ENCODE measurements around the gene VPS25. TPM values are rescaled to one million over a fixed set of nuclear protein-coding genes. Genes with fewer than 3 reads are reported as not detected.
A peak's percentile ranks its signal among the peaks of the same experiment; 100 is the strongest.

Gene VPS25
- total RNA-seq, 1 donor from 2014 or later: 76.5 TPM

DNA sequence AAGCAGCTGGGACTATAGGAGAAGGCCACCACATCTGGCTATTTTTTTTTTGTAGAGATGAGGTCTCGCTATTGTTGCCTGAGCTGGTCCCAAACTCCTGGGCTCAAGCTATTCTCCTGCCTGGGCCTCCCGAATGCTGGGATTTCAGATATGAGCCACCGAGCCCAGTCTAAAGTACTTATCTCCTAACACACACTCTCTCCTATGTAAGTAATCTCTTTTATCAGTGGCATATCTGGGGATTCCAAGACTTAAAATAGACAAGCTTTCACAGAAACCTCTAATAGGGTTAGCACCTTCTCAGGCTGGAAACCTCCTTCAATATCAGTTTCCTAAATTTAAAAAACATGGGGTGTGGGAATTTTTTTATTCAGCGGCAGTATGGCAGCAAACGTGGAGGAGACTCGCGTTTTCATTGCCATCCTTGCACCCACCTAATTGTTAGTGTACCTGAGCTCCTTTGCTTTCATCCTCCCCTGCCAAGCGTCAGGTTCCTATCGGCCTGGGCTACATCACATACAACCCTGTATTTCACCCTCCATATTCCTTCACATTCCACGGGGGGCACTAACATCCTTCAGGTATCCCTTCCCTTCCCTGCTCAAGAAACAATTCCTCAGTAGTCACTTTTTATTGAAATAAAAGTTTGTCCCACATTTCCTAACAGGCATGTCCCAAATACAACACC is 29.5 kb upstream of the VPS25 start:
- TF ChIP-seq, protein P1, sequence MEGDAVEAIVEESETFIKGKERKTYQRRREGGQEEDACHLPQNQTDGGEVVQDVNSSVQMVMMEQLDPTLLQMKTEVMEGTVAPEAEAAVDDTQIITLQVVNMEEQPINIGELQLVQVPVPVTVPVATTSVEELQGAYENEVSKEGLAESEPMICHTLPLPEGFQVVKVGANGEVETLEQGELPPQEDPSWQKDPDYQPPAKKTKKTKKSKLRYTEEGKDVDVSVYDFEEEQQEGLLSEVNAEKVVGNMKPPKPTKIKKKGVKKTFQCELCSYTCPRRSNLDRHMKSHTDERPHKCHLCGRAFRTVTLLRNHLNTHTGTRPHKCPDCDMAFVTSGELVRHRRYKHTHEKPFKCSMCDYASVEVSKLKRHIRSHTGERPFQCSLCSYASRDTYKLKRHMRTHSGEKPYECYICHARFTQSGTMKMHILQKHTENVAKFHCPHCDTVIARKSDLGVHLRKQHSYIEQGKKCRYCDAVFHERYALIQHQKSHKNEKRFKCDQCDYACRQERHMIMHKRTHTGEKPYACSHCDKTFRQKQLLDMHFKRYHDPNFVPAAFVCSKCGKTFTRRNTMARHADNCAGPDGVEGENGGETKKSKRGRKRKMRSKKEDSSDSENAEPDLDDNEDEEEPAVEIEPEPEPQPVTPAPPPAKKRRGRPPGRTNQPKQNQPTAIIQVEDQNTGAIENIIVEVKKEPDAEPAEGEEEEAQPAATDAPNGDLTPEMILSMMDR (IDR thresholded peaks at IDR 0.05; ENCODE audit: unreplicated experiment): peak; percentile 49
- Mint-ChIP-seq H3K4me1 (ENCODE audit: low read depth) (peaks cover 16% of the 10 kb centered on the region), H3K9me3 (ENCODE audit: low read depth) (peaks cover 5% of the 10 kb centered on the region), H3K36me3 (ENCODE audit: insufficient read depth) (no peaks in the 10 kb centered on the region), H3K27ac (peak overlapping the region; percentile 99), H3K27me3 (peaks cover 3% of the 10 kb centered on the region), H3K4me3 (ENCODE audit: low read depth) (peak overlapping the region; percentile 89)
- no peak for DNase-seq (ENCODE audit: low spot score, unreplicated experiment)

DNA sequence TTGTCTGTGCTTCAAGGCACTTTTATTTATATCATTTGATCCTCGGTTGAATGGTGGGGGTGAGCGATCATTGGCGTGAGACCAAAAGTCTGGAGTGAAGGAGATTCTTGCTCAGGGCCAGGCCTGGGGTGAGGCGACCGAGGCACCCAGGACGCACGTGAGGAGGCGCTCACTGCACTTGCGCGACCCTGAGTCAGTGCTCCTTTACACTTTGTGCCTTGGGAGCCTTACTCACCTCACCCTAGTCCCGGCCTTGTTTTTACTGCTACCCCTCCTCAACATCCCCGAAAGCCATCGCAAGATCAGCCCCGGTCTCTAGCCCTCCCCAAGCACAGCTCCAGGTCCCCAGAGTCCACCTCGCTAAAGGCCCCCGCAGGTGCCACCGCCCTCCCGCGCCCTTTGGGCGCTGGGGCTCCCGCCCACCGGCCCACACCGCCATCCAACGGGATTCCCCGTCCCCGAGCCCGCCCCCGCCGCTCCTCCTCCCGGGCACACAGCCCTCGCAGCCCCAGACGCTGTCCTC is 28.9 kb upstream of the VPS25 start:
- no peak for DNase-seq (ENCODE audit: low spot score, unreplicated experiment)
- H3K4me3 Mint-ChIP-seq (ENCODE audit: low read depth): peak overlapping the region; percentile 89
- H3K4me1 Mint-ChIP-seq (ENCODE audit: low read depth): peaks cover 18% of the 10 kb centered on the region
- H3K27me3 Mint-ChIP-seq: peaks cover 3% of the 10 kb centered on the region
- peak overlapping the region; percentile 99 for H3K27ac Mint-ChIP-seq
- TF ChIP-seq, protein P1 (IDR thresholded peaks at IDR 0.05; ENCODE audit: unreplicated experiment): peak; percentile 8
- H3K9me3 Mint-ChIP-seq (ENCODE audit: low read depth): peaks cover 5% of the 10 kb centered on the region
- H3K36me3 Mint-ChIP-seq (ENCODE audit: insufficient read depth): no peaks in the 10 kb centered on the region

DNA sequence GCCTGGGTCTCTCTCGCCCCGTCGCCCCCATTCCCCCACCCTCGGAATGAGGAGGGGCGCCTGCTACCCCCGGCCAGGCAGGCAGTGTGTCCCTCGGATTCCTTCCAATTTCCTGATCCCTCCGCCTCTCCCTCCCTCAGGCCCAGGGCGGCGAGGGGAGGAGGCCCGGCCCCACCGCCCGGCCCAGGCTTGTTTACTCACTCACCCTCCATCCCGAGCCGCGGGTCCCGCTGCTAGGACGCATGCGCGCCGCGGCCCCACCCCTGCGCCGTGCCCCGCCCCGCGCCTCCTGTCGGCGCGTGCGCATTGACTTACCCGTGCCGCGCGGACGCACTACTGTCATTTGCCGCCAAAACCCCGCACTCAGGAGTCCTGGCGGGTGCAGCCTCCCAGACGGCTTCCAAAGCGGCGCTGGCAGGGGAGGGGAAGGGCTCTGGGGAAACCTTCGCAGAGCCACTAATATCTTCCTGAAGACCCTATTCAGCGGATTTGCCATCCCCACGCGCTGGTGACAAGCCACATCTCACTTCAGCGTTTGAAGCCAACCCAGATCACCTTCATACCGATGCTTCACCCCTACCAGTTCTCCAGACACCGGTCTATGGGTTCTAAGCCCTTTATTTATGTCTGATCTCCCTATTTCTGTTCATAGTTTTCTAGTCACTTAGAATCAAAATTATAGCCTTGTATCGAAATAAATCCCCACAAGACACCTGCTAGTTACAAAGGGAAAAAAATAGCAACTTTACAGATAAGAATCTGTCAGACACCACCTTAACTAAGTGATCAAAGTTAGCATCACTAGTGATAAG is 28.2 kb upstream of the VPS25 start, which contains the start of gene EZH1:
EZH1 (minus strand) TSS at position 235 of the 812 bp plus-strand sequence. CDS start 16,099 bp downstream, outside the sequence.
- Mint-ChIP-seq H3K27me3 (peaks cover 3% of the 10 kb centered on the region), H3K4me3 (ENCODE audit: low read depth) (peak within 1 kb of the TSS; percentile 89), H3K4me1 (ENCODE audit: low read depth) (peaks cover 20% of the 10 kb centered on the region), H3K9me3 (ENCODE audit: low read depth) (peaks cover 5% of the 10 kb centered on the region), H3K36me3 (ENCODE audit: insufficient read depth) (no peaks in the 10 kb centered on the region), H3K27ac (peak within 1 kb of the TSS; percentile 99)
- DNase-seq (ENCODE audit: low spot score, unreplicated experiment): peak; percentile 93
- TF ChIP-seq, protein P1 (IDR thresholded peaks at IDR 0.05; ENCODE audit: unreplicated experiment): no peak

DNA sequence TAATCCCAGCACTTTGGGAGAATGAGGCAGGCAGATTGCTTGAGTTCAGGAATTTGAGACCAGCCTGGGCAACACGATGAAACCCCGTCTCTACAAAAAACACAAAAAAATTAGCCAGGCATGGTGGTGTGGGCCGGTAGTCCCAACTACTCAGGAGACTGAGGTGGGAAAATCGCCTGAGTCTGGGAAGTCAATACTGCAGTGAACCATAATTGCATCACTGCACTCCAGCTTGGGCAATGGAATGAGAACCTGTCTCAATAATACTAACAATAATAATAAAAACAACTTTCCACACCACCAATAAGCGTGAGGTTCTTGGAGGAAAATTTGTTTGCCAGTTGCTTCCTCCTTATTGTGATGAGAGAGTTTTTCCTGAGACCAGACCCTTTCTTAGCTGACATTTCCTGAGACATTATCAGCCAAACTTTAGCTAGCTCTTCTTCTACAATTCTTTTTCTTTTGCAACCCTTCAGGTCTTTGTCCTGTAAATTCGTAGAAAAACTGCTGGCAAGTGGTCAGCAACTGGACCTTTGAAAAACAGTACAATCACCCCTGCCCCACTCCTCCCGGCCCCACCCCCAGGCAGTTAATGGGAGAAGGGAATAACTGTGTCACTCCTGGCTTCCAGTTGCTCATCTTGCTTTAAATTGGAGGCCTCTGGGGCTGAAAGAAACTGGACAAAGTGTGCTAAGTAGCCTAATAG is 24.9 kb upstream of the VPS25 start:
- Mint-ChIP-seq H3K27ac (no peak overlapping the region), H3K27me3 (peaks cover 8% of the 10 kb centered on the region), H3K9me3 (ENCODE audit: low read depth) (peaks cover 5% of the 10 kb centered on the region), H3K4me3 (ENCODE audit: low read depth) (no peak overlapping the region), H3K4me1 (ENCODE audit: low read depth) (peaks cover 14% of the 10 kb centered on the region), H3K36me3 (ENCODE audit: insufficient read depth) (no peaks in the 10 kb centered on the region)
- TF ChIP-seq, protein P1 (IDR thresholded peaks at IDR 0.05; ENCODE audit: unreplicated experiment): no peak
- no peak for DNase-seq (ENCODE audit: low spot score, unreplicated experiment)

Data from progenitor cell of endocrine pancreas (in vitro differentiated cells).